ENCODE results near the gene PRKAG2. TPM values are rescaled to one million over a fixed set of nuclear protein-coding genes. Genes with fewer than 3 reads are reported as not detected.

Gene PRKAG2
- total and polyA plus RNA-seq, 2 of the 8 experiments (the other 6 are each of a cell fraction or from before 2014, with no cell fraction given) = 7.5 to 18.1 TPM

GRCh38 chr7:151793991-151794507, 82.9 kb downstream of the PRKAG2 start (continued):
- TF ChIP-seq RNF2 (IDR thresholded peaks at IDR 0.05; ENCODE audit: borderline replicate concordance, low read depth, low read length, missing control alignments, poor library complexity, severe bottlenecking) (no peak), ATF3 (IDR thresholded peaks at IDR 0.05; ENCODE audit: insufficient read depth, low read depth, low read length) (no peak), POU5F1 (IDR thresholded peaks at IDR 0.05; ENCODE audit: low read depth, low read length) (no peak), JUND (IDR thresholded peaks at IDR 0.05; ENCODE audit: low read length) (no peak)

All from H1 (cell line).